NB4 (cell line): Measurements from ENCODE around the gene NME4.

Source experiments
- CTCF ChIP-seq: IDR thresholded peaks from one replicate; pipeline ENCODE4 v1.5.1; 2012; ENCODE audit warnings: low read depth, low read length
- MAX ChIP-seq: IDR thresholded peaks from 2 replicates; pipeline ENCODE4 v1.6.1; 2011; ENCODE audit warnings: low read depth, low read length
- MYC ChIP-seq: IDR thresholded peaks from 2 replicates; pipeline ENCODE4 v1.6.1; 2011; ENCODE audit warnings: low read depth, low read length
- POLR2A ChIP-seq: IDR thresholded peaks from 2 replicates; pipeline ENCODE4 v1.6.1; 2011; ENCODE audit warnings: mild to moderate bottlenecking; ENCODE audit not compliant: insufficient read length; ENCODE audit errors: extremely low read depth

GRCh38 chr16:426906-427249 is 29.9 kb downstream of the NME4 start:
- no peak for TF ChIP-seq CTCF
- TF ChIP-seq MAX, result no peak
- TF ChIP-seq MYC, result no peak
- no peak for TF ChIP-seq POLR2A
